Fibroblast of mammary gland (primary cell): ENCODE data around the gene GATAD2A.

Experiments
- DNase-seq: peaks from one replicate; pipeline ENCODE4 v3.0.0-alpha.2; 2010; ENCODE audit warnings: low read depth
- H3K4me3 ChIP-seq: 2 replicates; pipeline ENCODE4 v1.5.1; 2011; ENCODE audit warnings: low read depth, mild to moderate bottlenecking, low read length, moderate library complexity; ENCODE audit not compliant: control insufficient read depth
- CTCF ChIP-seq: conservative IDR thresholded peaks from 2 replicates; pipeline ENCODE4 v1.5.1; 2011; ENCODE audit warnings: low read depth, low read length, inconsistent platforms; ENCODE audit not compliant: control insufficient read depth, insufficient read depth

Gene GATAD2A

GRCh38 chr19:19529783-19530422 is 124.4 kb downstream of the GATAD2A start:
- DNase-seq: no peak
- TF ChIP-seq CTCF: no peak
- no peak overlapping the region for H3K4me3 ChIP-seq

- TF ChIP-seq CTCF: no peak
- no peak overlapping the region for H3K4me3 ChIP-seq
- peak; percentile 34 for DNase-seq
These were observed 124.9 kb downstream of the GATAD2A start for GRCh38 chr19:19530423-19530804.

GRCh38 chr19:19530889-19531288 is 125.4 kb downstream of the GATAD2A start:
- no peak for DNase-seq
- TF ChIP-seq CTCF: no peak
- H3K4me3 ChIP-seq: no peak overlapping the region

DNA sequence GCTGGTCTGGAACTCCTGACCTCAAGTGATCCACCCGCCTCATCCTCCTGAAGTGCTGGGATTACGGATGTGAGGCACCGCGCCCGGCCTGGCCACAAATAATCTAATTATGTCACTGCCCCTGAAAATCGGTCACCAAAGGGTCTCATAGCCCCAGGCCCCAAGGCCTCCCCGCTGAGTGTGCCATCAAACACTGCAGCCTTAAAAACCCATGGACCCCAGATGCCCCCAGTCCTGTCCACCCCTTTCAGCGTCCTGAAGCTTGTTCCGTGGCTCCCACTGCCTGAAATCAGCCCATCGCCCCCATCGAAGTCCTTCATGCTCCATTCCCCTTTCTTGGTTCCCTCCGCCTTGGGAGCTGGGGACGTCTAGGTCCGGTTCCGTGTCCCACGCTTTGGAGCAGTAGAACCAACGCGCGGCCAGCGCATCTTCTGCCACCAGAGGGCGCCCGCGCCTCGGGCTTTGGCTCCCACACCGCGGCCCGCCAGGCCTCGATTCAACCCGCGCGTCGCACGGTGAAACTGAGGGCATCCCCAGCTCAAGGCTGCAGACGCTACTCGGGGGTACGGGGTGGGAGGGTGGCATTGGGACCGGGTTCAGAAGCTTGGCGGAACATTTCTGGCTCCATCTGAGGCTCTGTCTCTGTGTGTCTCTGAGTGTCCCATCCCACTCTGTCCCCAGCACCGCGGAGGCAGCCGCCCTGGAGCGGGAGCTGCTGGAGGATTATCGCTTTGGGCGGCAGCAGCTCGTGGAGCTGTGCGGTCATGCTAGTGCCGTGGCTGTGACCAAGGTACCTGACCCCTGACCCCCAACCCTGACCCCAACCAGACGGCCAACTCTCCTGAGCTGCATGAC is 126.7 kb downstream of the GATAD2A start:
- peak; percentile 48 for DNase-seq
- no peak overlapping the region for H3K4me3 ChIP-seq
- TF ChIP-seq CTCF: peak; percentile 80

GRCh38 chr19:19532806-19533701 is 127.6 kb downstream of the GATAD2A start:
- no peak overlapping the region for H3K4me3 ChIP-seq
- TF ChIP-seq CTCF: no peak
- DNase-seq: no peak

GRCh38 chr19:19533841-19534240 is 128.4 kb downstream of the GATAD2A start:
- DNase-seq: no peak
- TF ChIP-seq CTCF: no peak
- H3K4me3 ChIP-seq: no peak overlapping the region
